ENCODE data around the gene TSKU. TPM values are rescaled to one million over a fixed set of nuclear protein-coding genes. Genes with fewer than 3 reads are reported as not detected.

TSKU gene
- total RNA-seq, 1 donor from 2014 or later: 57.9 TPM

GRCh38 chr11:76778874-76779273 is 4.3 kb upstream of the TSKU start:
- peaks cover 4% of the 10 kb centered on the region for H3K4me1 Mint-ChIP-seq (ENCODE audit: low read depth, unreplicated experiment)
- Histone ChIP-seq H3K27ac (ENCODE audit: low read depth, low read length) (no peak overlapping the region), H3K4me2 (ENCODE audit: low read length) (no peak overlapping the region), H3K36me3 (ENCODE audit: insufficient read depth, low read length) (no peaks in the 10 kb centered on the region), H3K4me3 (ENCODE audit: insufficient read depth, low read depth, low read length) (no peak overlapping the region), H3K9me3 (ENCODE audit: insufficient read depth, low read depth, low read length) (peaks cover 2% of the 10 kb centered on the region), H3K27me3 (ENCODE audit: insufficient read depth, low read length) (no peaks in the 10 kb centered on the region), H3K4me1 (ENCODE audit: insufficient read depth, low read length) (peaks cover 5% of the 10 kb centered on the region), H4K20me1 (ENCODE audit: insufficient read depth, low read length) (no peaks in the 10 kb centered on the region), H3K79me2 (ENCODE audit: insufficient read depth, low read length) (peaks cover 5% of the 10 kb centered on the region), H2AFZ (ENCODE audit: low read depth, low read length) (no peak overlapping the region), H3K9ac (ENCODE audit: low read length) (no peak overlapping the region)
- no peak for FAIRE-seq
- TF ChIP-seq CTCF (IDR thresholded peaks at IDR 0.05; ENCODE audit: insufficient read depth, low read depth, low read length) (no peak), EZH2 (IDR thresholded peaks at IDR 0.05; ENCODE audit: insufficient read depth, low read length) (no peak)
- H3K4me3 Mint-ChIP-seq (ENCODE audit: unreplicated experiment): no peak overlapping the region
- H3K36me3 Mint-ChIP-seq (ENCODE audit: low read depth, unreplicated experiment): peaks cover 27% of the 10 kb centered on the region
- H3K27me3 Mint-ChIP-seq (ENCODE audit: low read depth, unreplicated experiment): peaks cover 6% of the 10 kb centered on the region
- no peak for DNase-seq (ENCODE audit: low read depth)
- no peak overlapping the region for H3K27ac Mint-ChIP-seq (ENCODE audit: unreplicated experiment)
- H3K9me3 Mint-ChIP-seq (ENCODE audit: unreplicated experiment): peaks cover 30% of the 10 kb centered on the region

- H3K27me3 Mint-ChIP-seq (ENCODE audit: low read depth, unreplicated experiment): peaks cover 6% of the 10 kb centered on the region
- no peaks in the 10 kb centered on the region for H3K27me3 ChIP-seq (ENCODE audit: insufficient read depth, low read length)
- H3K9me3 Mint-ChIP-seq (ENCODE audit: unreplicated experiment): peaks cover 26% of the 10 kb centered on the region
- peaks cover 18% of the 10 kb centered on the region for H3K4me1 Mint-ChIP-seq (ENCODE audit: low read depth, unreplicated experiment)
- no peak overlapping the region for H3K27ac ChIP-seq (ENCODE audit: low read depth, low read length)
- TF ChIP-seq CTCF (IDR thresholded peaks at IDR 0.05; ENCODE audit: insufficient read depth, low read depth, low read length) (no peak), EZH2 (IDR thresholded peaks at IDR 0.05; ENCODE audit: insufficient read depth, low read length) (no peak)
- H3K36me3 ChIP-seq (ENCODE audit: insufficient read depth, low read length): no peaks in the 10 kb centered on the region
- no peak overlapping the region for H3K4me2 ChIP-seq (ENCODE audit: low read length)
- H3K27ac Mint-ChIP-seq (ENCODE audit: unreplicated experiment): peak overlapping the region; percentile 18
- peak overlapping the region; percentile 91 for H3K4me3 Mint-ChIP-seq (ENCODE audit: unreplicated experiment)
- no peak overlapping the region for H2AFZ ChIP-seq (ENCODE audit: low read depth, low read length)
- peaks cover 17% of the 10 kb centered on the region for H4K20me1 ChIP-seq (ENCODE audit: insufficient read depth, low read length)
- no peak overlapping the region for H3K9ac ChIP-seq (ENCODE audit: low read length)
- H3K36me3 Mint-ChIP-seq (ENCODE audit: low read depth, unreplicated experiment): peaks cover 26% of the 10 kb centered on the region
- FAIRE-seq (no peak), DNase-seq (ENCODE audit: low read depth) (no peak)
- H3K4me1 ChIP-seq (ENCODE audit: insufficient read depth, low read length): peaks cover 15% of the 10 kb centered on the region
- no peak overlapping the region for H3K4me3 ChIP-seq (ENCODE audit: insufficient read depth, low read depth, low read length)
- peaks cover 2% of the 10 kb centered on the region for H3K9me3 ChIP-seq (ENCODE audit: insufficient read depth, low read depth, low read length)
- H3K79me2 ChIP-seq (ENCODE audit: insufficient read depth, low read length): peaks cover 28% of the 10 kb centered on the region
These were observed 1.9 kb upstream of the TSKU start for GRCh38 chr11:76781046-76781801.
